ENCODE results near the gene OSMR.

GRCh38 chr5:38797838-38798237 is 48.0 kb upstream of the OSMR start:
- TF ChIP-seq CTCF (IDR thresholded peaks at IDR 0.05): no peak
- no peak for TF ChIP-seq POLR2A (IDR thresholded peaks at IDR 0.05)

Data from vagina (tissue), 2 donors.